TTC549 (cell line): Measurements from ENCODE around the gene CNNM4.

ENCODE experiments used
- FAIRE-seq: peaks from 2 replicates; lab custom pipeline; 2012; peaks lifted over from hg19 to GRCh38; lab: Jason Lieb, UNC

Gene CNNM4

DNA sequence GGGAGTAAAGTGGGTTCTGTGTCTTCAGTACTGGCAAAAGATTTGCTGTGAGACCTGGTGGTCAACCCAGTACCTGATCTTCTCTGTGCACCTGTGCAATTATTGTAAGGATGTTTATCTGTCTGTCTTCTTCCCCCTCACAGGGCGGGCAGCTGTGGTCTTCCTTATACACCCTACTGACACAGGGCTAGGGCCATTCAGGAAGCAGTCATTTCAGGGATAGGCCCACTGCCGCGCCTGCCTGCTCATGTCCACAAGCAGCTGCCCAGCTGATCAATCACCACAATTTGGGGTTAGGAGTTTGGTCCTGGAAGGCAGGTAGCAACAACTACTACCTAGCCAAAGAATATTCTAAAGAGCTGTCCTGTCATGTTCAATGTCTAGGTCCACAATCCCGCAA, 1.2 kb upstream of the CNNM4 start:
- no peak for FAIRE-seq

DNA sequence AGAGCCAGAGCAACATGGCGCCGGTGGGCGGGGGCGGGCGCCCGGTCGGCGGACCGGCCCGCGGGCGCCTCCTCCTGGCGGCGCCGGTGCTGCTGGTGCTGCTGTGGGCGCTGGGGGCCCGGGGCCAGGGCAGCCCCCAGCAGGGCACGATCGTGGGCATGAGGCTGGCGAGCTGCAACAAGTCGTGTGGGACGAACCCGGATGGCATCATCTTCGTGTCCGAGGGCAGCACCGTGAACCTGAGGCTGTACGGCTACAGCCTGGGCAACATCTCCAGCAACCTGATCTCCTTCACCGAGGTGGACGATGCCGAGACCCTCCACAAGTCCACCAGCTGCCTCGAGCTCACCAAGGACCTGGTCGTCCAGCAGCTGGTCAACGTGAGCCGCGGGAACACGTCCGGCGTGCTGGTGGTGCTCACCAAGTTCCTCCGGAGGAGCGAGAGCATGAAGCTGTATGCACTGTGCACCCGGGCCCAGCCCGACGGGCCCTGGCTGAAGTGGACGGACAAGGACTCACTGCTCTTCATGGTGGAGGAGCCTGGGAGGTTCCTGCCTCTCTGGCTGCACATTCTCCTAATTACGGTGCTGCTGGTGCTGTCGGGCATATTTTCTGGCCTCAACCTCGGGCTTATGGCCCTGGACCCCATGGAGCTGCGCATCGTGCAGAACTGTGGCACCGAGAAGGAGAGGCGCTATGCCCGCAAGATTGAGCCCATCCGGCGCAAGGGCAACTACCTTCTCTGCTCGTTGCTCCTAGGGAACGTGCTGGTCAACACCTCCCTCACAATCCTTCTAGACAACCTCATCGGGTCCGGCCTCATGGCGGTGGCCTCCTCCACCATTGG, 507 bp downstream of the CNNM4 start:
- no peak for FAIRE-seq

GRCh38 chr2:96762529-96763311, 2.0 kb downstream of the CNNM4 start:
- FAIRE-seq: no peak

GRCh38 chr2:96763511-96764252, 3.0 kb downstream of the CNNM4 start:
- no peak for FAIRE-seq

DNA sequence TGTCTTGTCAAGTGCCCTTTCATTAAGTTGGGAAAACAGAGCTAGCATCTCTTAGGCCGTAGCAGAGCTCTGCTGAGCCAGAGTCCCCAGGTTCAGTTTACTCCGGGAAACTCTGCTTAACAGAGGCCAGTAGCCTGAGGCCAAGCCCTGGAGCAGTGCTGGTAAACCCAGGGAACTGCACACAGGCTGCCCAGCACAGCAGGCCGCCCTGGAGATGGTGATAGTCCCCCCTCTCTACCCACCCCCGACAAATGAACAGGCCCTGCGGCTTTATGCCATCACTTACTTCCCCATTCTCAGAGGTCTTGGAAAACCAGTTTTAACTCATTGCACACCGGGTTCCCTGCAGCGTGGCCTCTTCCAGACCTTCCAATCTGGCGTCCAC, 3.5 kb downstream of the CNNM4 start:
- no peak for FAIRE-seq

- FAIRE-seq: no peak
Observed at GRCh38 chr2:96767135-96767871, 6.6 kb downstream of the CNNM4 start.

GRCh38 chr2:96768083-96768561, 7.4 kb downstream of the CNNM4 start:
- FAIRE-seq: no peak

- FAIRE-seq: no peak
Observed at GRCh38 chr2:96769814-96770213, 9.1 kb downstream of the CNNM4 start.

GRCh38 chr2:96770442-96771202, 9.9 kb downstream of the CNNM4 start:
- FAIRE-seq: no peak

GRCh38 chr2:96771796-96772618, 11.3 kb downstream of the CNNM4 start:
- FAIRE-seq: no peak

DNA sequence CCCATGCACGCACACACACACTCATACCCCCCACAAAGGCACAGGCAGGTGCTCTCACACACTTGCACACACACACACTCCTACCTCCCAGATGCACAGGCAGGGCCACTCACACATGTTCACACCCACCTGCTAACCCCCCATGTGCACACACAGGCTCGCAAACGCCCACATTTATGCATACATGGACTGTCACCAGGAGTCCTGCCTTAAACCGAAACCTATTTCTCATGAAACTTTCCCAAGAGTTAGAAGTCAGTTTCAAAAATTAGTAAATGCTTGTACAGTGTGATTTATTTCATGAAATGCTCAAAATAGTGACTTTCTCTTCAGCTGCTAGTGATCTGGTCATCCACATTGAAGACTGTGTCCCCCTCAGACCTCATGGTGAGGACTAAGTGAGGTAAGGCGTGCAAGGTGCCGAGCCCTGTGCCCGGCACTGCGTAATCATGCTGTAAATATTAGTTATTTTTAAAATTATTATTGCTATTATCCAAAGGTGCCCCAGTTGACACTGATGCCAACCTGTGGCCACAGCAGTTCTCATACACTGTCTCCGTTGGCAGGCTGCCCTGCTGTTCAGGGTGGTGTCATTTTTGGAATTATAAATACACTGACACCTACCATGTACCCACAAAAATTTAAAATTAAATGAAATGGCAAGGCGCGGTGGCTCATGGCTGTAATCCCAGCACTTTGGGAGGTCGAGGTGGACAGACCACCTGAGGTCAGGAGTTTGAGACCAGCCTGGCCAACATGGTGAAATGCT, 12.4 kb downstream of the CNNM4 start:
- FAIRE-seq: no peak

DNA sequence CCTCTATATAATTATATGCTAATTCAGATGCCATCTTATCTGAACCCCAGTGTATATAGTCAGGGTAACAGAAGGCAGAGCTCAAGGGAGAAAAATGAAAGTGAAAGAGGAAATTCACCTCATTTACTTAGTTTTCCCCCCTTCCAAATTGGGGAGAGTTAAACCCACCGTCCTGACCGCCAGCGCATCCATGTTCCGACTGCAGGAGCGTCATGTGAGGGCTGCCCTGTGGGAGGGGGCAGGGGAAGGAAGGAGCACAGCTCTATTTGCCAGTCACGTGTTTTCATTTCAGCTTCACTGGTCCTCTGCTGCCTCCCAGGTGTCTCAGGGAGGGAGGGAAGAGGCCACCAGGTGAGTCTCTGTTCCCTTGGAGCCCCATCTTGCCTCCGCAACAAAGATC, 13.2 kb downstream of the CNNM4 start:
- FAIRE-seq: no peak

DNA sequence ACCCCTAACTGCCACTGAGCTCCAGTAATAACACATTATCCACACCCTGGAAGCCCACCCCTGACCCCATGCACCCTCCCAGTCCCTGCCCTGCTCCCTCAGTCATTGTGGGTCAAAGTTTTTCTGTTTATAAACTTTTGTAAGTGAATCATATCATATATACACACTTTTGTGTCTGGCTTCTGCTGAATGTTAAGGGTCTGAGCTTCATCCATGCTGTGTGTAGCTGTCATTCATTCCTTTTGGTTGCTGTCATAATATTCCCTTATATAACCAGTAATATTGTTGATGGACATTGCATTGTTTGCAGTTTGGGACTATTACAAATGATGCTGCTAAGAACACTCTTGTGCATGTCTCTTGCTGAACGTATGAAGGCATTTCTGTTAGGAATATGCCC, 14.5 kb downstream of the CNNM4 start:
- no peak for FAIRE-seq

DNA sequence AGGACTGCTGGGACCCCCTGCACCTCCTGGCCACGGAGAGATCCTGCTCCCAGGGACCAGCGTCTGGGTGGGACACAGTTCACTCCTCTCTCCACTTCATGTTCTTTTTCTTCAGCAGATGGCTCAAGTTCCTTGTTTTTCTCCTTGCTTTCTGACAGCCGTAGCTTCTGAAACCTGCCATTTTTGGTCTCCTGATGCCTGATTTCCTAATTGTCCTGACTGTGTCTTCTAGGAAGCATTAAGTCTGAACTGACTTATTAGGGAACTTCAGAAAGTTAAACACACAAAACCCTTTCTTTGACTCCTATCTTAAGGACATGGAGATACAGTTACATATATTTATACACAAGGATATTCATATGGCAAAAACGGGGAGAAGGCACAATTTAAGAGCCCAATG, 22.7 kb downstream of the CNNM4 start:
- FAIRE-seq: no peak

DNA sequence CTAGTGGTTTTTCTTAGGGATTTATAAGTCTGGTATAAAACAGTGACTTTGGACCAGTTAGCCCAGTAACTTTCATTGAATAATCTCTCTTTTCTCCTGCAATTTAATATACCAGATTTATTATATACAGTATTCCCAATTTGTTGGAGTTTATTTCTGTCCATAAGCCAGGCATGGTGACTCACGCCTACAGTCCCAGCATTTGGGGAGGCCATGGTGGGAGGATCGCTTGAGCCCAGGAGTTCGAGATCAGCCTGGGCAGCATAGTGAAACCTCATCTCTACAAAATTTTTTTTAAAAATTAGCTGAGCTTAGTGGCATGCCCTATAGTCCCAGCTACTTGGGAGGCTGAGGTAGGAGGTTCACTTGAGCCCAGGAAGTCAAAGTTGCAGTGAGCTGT, 26.7 kb downstream of the CNNM4 start:
- no peak for FAIRE-seq

GRCh38 chr2:96788442-96789244, 27.9 kb downstream of the CNNM4 start:
- no peak for FAIRE-seq

DNA sequence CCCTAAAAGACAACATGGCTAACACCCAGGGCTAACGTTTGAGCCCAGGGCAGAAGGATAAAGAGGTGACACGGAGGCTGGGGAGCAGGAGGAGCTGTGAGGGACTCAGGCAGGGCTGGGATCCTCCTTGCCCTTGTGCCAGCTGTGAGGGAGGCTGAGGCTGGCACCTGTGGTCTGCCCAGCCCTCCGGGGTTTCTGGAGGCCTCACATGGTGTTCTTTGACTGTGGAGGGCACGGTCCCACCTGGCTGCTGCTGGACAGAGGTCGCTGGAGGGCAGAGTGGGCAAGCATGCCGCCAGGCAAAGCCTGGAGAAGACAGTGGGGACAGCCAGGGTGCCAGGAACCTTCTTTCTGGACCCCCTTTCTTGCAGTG, 28.5 kb downstream of the CNNM4 start:
- FAIRE-seq: no peak

GRCh38 chr2:96792772-96793749, 32.4 kb downstream of the CNNM4 start:
- no peak for FAIRE-seq
